Parathyroid adenoma (tissue), 2 donors: ENCODE measurements around the gene GALNT12.

Experiments used
- H2AFZ ChIP-seq: fragments of 300-600 bp; sonication (generic); one replicate; pipeline ENCODE4 v1.7.0; 2017; ENCODE audit warnings: antibody characterized with exemption, mild to moderate bottlenecking
- H3K27ac ChIP-seq: fragments of 300-600 bp; sonication (generic); one replicate; pipeline ENCODE4 v1.7.0; 2017
- H3K27me3 ChIP-seq: fragments of 300-600 bp; sonication (generic); one replicate; pipeline ENCODE4 v1.7.0; 2017; ENCODE audit warnings: low read length; ENCODE audit not compliant: control insufficient read depth, insufficient read depth
- H3K36me3 ChIP-seq: fragments of 300-600 bp; sonication (generic); one replicate; pipeline ENCODE4 v1.7.0; 2017; ENCODE audit warnings: low read length; ENCODE audit not compliant: control insufficient read depth, insufficient read depth
- H3K4me1 ChIP-seq: fragments of 300-600 bp; sonication (generic); one replicate; pipeline ENCODE4 v1.7.0; 2017; ENCODE audit warnings: control low read depth
- H3K4me2 ChIP-seq: fragments of 300-600 bp; sonication (generic); one replicate; pipeline ENCODE4 v1.7.0; 2017; ENCODE audit warnings: low read length
- H3K4me3 ChIP-seq: fragments of 300-600 bp; sonication (generic); one replicate; pipeline ENCODE4 v1.7.0; 2017; ENCODE audit warnings: low read depth, low read length
- H3K79me2 ChIP-seq: fragments of 300-600 bp; sonication (generic); one replicate; pipeline ENCODE4 v1.7.0; 2017; ENCODE audit warnings: control low read depth
- H3K9ac ChIP-seq: fragments of 300-600 bp; sonication (generic); one replicate; pipeline ENCODE4 v1.7.0; 2017; ENCODE audit warnings: mild to moderate bottlenecking
- H3K9me3 ChIP-seq: fragments of 300-600 bp; sonication (generic); one replicate; pipeline ENCODE4 v1.7.0; 2017; ENCODE audit warnings: low read length; ENCODE audit not compliant: control insufficient read depth
- TF ChIP-seq, protein P1 (sequence below): fragments of 300-600 bp; sonication (generic); IDR thresholded peaks from one replicate; pipeline ENCODE4 v1.7.0; 2017; ENCODE audit warnings: antibody characterized with exemption, mild to moderate bottlenecking
- donor health status: primary hyperparathyroidism.

The GALNT12 gene

DNA sequence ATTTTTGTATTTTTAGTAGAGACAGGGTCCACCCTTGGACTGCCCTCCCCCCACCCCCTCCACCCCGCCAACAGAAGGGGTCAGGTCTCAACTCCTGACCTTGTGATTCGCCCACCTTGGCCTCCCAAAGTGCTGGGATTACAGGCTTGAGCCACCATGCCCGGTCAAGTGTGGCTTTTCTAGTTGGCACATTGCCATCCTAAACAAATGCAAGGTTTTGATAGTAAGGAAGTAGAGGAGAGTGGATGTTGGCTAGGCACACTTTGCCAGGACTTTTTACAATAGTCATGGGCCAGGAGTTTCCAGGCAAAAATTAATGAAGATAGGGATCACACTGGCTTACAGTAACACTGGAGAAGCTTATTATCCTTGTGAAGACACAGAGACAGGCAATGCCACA, 62.4 kb downstream of the GALNT12 start:
- Histone ChIP-seq H3K9ac (no peak overlapping the region), H3K4me2 (no peak overlapping the region), H3K27me3 (no peaks in the 10 kb centered on the region), H3K9me3 (no peaks in the 10 kb centered on the region), H2AFZ (no peak overlapping the region), H3K4me1 (no peaks in the 10 kb centered on the region), H3K36me3 (no peaks in the 10 kb centered on the region), H3K79me2 (no peaks in the 10 kb centered on the region), H3K4me3 (no peak overlapping the region), H3K27ac (no peak overlapping the region)
- TF ChIP-seq, protein P1, sequence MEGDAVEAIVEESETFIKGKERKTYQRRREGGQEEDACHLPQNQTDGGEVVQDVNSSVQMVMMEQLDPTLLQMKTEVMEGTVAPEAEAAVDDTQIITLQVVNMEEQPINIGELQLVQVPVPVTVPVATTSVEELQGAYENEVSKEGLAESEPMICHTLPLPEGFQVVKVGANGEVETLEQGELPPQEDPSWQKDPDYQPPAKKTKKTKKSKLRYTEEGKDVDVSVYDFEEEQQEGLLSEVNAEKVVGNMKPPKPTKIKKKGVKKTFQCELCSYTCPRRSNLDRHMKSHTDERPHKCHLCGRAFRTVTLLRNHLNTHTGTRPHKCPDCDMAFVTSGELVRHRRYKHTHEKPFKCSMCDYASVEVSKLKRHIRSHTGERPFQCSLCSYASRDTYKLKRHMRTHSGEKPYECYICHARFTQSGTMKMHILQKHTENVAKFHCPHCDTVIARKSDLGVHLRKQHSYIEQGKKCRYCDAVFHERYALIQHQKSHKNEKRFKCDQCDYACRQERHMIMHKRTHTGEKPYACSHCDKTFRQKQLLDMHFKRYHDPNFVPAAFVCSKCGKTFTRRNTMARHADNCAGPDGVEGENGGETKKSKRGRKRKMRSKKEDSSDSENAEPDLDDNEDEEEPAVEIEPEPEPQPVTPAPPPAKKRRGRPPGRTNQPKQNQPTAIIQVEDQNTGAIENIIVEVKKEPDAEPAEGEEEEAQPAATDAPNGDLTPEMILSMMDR, result no peak

DNA sequence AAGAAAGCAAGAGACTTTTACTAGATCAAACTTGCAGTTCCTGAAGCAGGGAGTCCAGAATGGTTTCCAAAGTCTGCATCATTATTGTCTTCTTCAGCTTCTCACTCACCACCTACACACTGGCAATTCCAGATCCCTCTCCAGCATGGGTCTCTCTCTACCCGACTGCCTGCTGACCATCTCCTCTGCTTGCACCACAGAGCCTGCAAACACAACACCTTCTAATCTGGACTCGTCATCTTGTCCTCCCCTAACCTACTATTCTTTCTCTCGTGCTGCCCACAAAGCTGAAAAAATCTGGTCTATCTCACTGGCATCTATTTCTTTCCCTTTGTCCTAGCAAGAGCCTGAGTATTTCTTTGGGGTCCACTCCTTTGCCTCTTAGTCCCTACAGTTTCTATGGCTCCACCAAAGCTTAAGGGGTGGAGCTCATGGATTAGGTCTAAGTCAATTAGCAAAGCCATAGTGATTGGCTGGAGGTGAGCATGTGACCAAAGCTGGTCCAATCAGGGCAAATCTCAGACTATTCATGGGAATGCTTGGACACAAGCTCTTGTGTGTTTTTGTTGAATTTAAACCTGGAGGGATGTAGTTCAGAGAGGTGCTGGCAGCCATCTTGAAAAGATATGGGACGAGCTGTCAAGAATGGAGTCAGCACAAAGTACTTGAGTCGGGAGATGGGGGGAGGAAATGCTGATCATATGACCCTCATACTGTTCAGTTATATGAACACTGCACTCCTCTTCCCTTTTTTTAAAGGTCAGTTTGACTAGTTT, 63.5 kb downstream of the GALNT12 start:
- Histone ChIP-seq H3K9me3 (no peaks in the 10 kb centered on the region), H3K4me2 (no peak overlapping the region), H3K27ac (no peak overlapping the region), H3K9ac (no peak overlapping the region), H3K36me3 (no peaks in the 10 kb centered on the region), H3K79me2 (no peaks in the 10 kb centered on the region), H3K4me3 (no peak overlapping the region), H3K27me3 (no peaks in the 10 kb centered on the region), H3K4me1 (no peaks in the 10 kb centered on the region), H2AFZ (no peak overlapping the region)
- TF ChIP-seq, protein P1, result no peak

DNA sequence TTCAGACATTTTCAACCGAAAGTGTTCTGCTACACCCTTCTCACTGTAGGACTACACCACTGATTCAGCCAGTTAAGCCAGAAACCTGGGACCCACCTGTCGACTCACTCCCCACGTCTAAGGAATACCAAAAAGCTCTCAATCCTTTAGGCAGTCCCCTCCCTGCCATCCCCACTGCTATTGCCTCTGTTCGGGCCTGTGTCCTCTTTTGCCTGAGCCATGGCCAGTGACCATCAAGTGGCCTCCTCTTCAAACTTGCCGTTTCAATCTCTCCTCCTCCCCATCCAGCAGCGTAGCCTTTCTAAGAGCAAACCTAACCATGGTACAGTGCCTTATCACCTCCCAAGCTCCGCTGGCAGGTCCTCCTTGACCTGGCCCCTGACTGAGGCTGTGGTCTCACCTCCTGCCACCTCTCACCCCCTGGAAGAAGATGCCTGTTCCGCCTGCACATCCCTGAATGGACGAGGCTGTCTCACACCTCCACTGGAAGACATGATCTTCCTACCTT, 64.1 kb downstream of the GALNT12 start:
- Histone ChIP-seq H3K9me3 (no peaks in the 10 kb centered on the region), H3K27ac (no peak overlapping the region), H3K27me3 (no peaks in the 10 kb centered on the region), H3K9ac (no peak overlapping the region), H2AFZ (no peak overlapping the region), H3K4me3 (no peak overlapping the region), H3K4me1 (no peaks in the 10 kb centered on the region), H3K79me2 (no peaks in the 10 kb centered on the region), H3K36me3 (no peaks in the 10 kb centered on the region), H3K4me2 (no peak overlapping the region)
- TF ChIP-seq, protein P1, result no peak

DNA sequence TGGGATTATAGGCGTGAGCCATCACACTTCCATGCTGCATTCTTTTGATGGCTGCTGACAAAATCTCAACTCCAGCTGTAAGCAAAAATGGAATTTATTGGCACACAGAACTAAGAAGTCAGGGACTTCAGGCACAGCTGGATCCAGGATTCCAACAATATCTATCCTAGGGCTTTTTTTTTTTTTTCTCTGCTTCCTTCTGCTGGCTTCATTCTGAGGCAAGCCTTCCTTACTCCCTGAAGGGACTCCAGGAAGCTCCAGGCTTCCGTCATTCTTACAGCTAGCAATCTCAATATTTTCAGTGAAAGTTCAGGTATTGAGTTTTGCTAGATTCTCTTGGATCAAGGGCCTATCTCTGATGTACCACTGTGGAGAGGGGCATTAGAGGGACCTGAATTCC, 66.1 kb downstream of the GALNT12 start:
- Histone ChIP-seq H3K27me3 (no peaks in the 10 kb centered on the region), H3K4me1 (no peaks in the 10 kb centered on the region), H3K9me3 (no peaks in the 10 kb centered on the region), H3K4me2 (no peak overlapping the region), H3K36me3 (no peaks in the 10 kb centered on the region), H3K27ac (no peak overlapping the region), H3K9ac (no peak overlapping the region), H3K79me2 (no peaks in the 10 kb centered on the region), H3K4me3 (no peak overlapping the region), H2AFZ (no peak overlapping the region)
- TF ChIP-seq, protein P1, result no peak

DNA sequence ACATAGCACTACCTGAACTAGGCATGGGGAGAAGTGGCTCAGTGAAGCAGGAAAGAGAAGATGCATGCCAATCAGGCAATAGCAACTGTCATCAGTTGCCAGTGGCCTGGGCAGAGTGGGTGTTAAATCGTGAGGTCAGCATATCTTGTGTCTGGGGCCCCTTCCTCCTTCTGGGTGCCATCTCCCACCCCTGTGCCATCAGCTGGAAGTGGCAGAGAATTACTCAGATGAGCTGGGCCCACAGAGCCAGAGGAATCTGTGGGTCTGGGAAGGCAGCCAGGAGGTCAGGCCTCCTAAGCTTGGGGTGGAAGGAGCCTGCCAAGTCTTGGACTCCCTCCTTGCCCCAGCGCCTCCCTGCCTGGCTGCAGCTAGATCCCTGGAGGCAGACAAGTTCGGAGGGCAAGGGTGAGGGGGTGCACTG, 66.5 kb downstream of the GALNT12 start:
- TF ChIP-seq, protein P1, result no peak
- Histone ChIP-seq H3K9ac (no peak overlapping the region), H3K4me1 (no peaks in the 10 kb centered on the region), H3K4me2 (no peak overlapping the region), H3K27ac (no peak overlapping the region), H3K27me3 (no peaks in the 10 kb centered on the region), H3K9me3 (no peaks in the 10 kb centered on the region), H3K79me2 (no peaks in the 10 kb centered on the region), H3K4me3 (no peak overlapping the region), H2AFZ (no peak overlapping the region), H3K36me3 (no peaks in the 10 kb centered on the region)
